Stimulated activated CD8-positive, alpha-beta memory T cell treated with anti-CD3 and anti-CD28 coated beads, Interleukin-7, amount 100 ng/mL, for 24 hours (primary cell): Measurements from ENCODE around the gene LMBR1.
A peak's percentile ranks its signal among the peaks of the same experiment; 100 is the strongest.
"Not testable (repeated sequence)": the region's sequence is repeated elsewhere in the genome, so short reads cannot be mapped to it uniquely, and the experiment has no call there.

ENCODE experiments used
- DNase-seq: peaks from one replicate; pipeline ENCODE4 v3.0.0-alpha.2; 2020; ENCODE audit warnings: low read depth

Gene LMBR1

GRCh38 chr7:156754201-156754600, 138.8 kb downstream of the LMBR1 start:
- no peak for DNase-seq

DNA sequence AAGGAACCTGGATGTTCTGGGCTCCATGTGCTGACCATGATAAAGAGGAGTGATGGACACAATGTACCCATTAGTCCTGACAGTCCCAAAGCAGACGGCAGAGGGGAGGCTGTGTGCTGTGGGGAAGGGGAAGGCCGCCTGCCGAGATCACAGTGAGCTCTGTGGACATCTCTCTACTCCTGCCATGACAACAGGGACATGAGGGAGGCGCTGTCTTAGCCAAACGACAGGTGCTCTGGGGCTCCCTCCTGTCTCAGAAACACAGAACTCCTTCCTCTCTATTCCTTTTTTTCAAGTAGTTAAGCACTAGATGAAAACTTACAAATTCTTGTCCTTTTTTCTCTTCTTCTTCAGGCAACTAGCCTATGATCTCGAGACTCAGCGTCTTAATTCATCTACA, 139.4 kb downstream of the LMBR1 start:
- DNase-seq, result no peak

- no peak for DNase-seq
Observed at GRCh38 chr7:156753229-156753560, 139.8 kb downstream of the LMBR1 start.

DNA sequence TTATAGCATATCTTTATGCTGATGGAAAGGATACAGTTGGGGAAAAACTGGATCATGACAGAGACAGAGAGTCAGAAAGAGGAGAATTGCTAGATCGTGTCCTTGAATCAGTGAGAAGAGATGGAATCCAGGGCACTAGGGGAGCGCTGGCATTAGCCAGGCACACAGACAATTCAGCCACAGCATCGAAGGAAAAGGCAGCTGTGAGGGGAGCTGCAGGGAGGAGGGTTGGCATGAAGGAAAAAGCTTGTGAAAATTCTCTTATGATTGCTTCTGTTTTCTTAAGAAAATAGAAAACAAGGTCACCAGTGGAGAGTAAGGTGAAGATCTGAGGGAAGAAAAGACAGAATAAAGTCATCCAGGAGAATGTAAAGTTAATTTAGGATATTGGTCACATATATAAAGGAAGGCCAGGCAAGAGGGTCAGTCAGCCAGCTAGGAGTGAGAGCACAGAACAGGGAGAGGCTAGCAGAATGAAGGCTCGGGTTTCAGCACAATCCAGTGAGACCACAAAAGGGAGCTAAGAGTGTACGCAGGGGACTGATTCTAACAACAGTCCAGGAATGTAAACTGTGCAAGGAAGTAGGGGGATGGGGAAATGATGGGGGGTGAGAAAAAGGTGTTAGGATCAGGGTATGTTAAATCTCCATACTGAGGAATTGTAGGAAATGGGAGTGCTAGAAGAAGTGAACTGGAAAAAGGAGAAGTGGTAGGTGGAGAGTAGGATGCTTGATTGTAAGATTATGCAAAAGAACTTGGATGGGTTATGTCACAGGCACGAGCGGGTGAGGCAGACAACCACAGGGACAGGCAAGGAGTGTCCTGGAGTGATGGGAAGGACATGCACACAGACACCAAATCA, 140.4 kb downstream of the LMBR1 start:
- DNase-seq, result no peak

DNA sequence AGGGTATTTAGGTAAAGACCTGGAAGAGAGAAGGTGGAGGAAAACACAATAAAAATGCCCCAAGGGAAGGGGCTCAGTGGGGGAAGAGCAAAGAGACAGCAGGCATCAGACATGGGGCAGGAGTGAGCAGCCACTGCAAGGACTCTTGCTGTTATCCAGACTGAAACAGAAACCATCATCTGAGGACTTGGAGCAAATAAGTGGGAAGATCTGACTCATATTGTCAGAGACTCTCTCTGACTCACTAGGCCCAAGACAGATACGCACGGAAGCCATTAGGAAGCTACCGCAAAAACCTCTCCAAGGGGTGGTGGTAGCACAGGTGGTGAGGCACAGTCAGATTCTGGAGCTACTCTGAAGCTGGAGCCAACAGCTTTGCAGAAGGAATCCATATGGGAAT, 141.7 kb downstream of the LMBR1 start:
- DNase-seq, result peak; percentile 7

DNA sequence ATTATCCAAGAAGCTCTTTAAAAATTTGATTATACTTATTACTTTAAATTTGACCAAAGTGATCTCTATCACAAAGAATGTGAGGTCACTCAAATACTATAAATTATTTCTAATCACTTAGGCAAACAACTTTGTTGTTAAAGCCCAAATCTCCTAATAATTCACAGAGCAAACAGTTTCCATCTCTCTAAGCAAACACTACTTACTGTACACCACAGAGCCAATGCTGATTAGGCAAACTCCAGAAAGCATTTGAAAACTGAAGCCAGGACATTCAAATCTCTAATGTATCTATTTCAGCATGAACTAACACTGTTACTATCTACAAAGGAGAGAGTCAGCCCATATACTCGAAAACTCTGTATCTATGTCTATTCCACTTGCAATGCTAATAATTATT, 145.3 kb downstream of the LMBR1 start:
- DNase-seq, result no peak

DNA sequence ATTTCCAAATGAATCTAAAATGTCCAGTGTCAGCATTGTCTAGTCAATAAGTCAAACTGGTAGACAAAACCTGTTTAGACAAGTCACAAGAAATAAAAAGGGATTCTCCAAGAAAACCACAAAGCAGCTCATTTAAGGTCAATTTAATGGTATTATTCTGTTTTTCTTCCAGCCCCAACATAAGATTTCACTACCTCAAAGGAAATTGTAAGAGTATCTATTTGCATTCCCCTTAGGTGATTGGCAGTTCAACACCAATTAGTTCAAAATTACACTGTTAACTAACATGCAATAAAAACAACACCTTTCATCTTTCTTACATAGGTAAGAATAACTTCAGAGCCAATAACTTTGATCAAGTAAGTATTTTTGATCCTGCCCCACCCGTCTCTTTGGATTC, 146.1 kb downstream of the LMBR1 start:
- no peak for DNase-seq

- no peak for DNase-seq
Observed at GRCh38 chr7:156739596-156739995, 153.4 kb downstream of the LMBR1 start.

DNA sequence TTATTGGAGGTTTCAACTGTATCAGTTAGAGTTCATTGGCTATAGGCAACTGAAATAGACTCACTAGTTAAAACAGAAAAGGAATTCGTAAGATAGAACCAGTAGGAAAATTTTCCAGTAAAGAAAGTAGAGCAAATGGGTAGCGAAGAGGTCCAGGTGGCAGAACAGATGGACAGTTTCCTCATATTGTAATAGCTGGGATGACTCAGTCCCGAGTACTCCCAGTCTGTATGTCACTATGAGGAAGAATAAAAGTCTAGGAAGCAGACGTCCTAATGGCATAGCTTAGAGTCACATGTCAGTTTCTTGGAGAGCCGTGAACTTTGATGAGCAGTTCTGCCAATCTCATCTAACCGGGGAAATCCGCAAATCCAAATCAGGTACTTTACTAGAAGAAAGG, 157.1 kb downstream of the LMBR1 start:
- no peak for DNase-seq

DNA sequence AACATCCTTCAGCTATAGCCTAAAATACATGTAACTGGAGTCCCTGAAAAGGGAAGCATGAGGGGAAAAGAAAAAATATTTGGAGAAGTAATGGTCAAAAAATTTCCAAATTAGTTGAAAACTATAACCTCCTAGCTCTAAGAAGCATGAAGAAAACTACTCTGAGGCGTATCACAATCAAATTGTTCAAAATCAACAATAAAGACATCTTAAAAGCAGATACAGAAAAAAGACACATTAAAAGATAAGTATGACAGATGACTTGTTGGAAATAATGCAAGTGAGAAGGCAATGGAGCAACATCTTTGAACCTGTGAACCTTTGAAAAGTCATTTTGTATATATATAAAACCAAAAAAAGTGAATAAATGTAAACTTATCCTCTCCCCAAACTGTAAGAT, 159.3 kb downstream of the LMBR1 start:
- no peak for DNase-seq

GRCh38 chr7:156732091-156732625, 160.8 kb downstream of the LMBR1 start:
- no peak for DNase-seq

DNA sequence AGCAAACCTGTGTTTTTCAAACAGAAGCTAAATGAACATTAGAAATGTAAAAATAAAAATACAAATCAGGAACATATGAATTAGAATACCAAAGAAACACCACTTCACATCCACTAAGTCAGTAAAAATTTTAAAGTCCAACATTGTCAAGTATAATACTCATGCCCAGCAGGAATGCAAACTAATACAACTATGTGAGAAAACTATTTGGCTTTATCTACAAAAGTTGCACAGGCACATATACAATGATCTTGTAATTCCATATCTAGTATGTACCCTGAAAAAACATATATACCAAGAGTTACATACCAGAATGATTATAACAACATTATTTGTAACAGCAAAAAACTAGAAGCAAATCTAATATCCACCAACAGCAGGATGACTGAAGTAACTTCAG, 161.3 kb downstream of the LMBR1 start:
- DNase-seq, result no peak

DNA sequence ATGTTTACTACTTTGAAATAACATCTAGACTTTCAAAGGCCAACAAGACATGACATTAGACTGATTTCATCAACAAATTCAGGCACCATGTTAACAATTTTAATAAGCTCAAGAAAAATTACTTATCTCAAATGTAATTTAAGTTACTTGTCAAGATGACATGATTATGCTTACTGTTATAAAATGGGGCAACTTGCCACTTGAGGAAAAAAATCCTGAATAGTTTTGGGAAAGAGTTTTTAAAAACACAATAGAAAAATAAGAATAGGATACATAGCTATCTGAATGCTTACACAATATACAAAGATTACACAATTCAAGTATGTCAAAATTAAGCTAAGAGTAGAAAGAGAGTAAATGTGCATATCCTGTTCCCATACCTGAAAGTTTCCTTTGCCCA, 167.0 kb downstream of the LMBR1 start:
- no peak for DNase-seq

- no peak for DNase-seq
Observed at GRCh38 chr7:156725073-156725472, 167.9 kb downstream of the LMBR1 start.

GRCh38 chr7:156722043-156722826, 170.7 kb downstream of the LMBR1 start:
- no peak for DNase-seq

GRCh38 chr7:156703773-156704482, 189.1 kb downstream of the LMBR1 start:
- no peak for DNase-seq

- no peak for DNase-seq
Observed at GRCh38 chr7:156703209-156703608, 189.8 kb downstream of the LMBR1 start.

- DNase-seq, result no peak
Observed at GRCh38 chr7:156702399-156702798, 190.6 kb downstream of the LMBR1 start.

GRCh38 chr7:156701787-156702186, 191.2 kb downstream of the LMBR1 start:
- not testable (repeated sequence) for DNase-seq

DNA sequence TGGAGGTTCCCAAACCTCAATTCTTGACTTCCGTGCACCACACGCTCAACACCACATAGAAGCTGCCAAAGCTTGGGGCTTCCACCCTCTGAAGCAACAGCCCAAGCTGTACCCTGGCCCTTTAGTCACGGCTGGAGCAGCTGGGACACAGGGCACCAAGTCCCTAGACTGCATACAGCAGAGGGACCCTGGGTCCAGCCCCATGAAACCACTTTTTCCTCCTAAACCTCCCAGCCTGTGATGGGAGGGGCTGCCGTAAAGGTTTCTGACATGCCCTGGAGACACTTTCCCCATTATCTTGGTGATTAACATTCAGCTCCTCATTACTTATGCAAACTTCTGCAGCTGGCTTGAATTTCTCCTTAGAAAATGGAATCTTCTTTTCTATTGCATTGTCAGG, 194.5 kb downstream of the LMBR1 start:
- not testable (repeated sequence) for DNase-seq

DNA sequence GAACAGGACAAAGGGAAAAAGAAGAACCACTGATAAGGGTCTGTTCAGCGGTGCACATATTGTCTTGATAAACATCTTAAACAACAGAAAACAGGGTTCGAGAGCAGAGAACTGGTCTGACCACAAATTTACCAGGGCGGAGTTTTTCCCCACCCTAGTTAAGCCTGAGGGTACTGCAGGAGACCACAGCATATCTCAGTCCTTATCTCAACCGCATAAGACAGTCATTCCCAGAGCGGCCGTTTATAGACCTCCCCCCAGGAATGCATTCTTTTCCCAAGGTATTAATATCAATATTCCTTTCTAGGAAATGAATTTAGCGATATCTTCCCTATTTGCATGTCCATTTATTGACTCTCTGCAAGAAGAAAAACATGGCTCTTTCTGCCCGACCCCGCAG, 195.7 kb downstream of the LMBR1 start:
- not testable (repeated sequence) for DNase-seq

GRCh38 chr7:156693627-156694026, 199.4 kb downstream of the LMBR1 start:
- no peak for DNase-seq

DNA sequence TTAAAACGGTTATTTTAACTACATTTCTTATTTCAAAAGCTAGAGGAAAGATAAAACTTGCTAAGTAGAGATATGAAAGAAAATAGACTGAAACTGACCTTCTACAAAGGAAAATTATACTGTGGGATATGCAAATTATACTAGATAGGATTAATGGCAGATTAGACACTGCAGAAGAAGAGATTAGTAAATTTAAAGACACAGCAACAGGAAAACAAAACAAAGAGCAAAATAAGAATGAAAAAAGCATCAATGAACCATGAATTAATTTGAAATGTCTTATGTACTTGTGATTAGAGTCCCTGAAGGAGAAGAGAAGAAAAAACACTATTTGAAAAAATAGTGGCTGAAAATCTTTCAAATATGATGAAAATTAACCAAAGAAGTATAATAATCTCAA, 200.1 kb downstream of the LMBR1 start:
- no peak for DNase-seq
